Spinal cord (tissue), 10 donors: ENCODE results near the gene GFY. TPM values are rescaled to one million over a fixed set of nuclear protein-coding genes. Genes with fewer than 3 reads are reported as not detected.

Experiments used
- DNase-seq, 6 donors: peaks; one replicate each; pipeline versions ENCODE4 v3.0.0 to v3.0.0-alpha.2; 2013 to 2015; ENCODE audit warnings: low spot score in 6 of 6, low read depth in 4 of 6
- H3K27ac ChIP-seq: one replicate; pipeline ENCODE4 v1.5.1; 2013; ENCODE audit warnings: low read depth, low read length, control low read depth
- H3K27me3 ChIP-seq: one replicate; pipeline ENCODE4 v1.6.1; 2013; ENCODE audit warnings: low read length; ENCODE audit not compliant: control insufficient read depth, insufficient read depth
- H3K36me3 ChIP-seq: one replicate; pipeline ENCODE4 v1.6.1; 2013; ENCODE audit warnings: low read length; ENCODE audit not compliant: control insufficient read depth, insufficient read depth
- H3K4me1 ChIP-seq: one replicate; pipeline ENCODE4 v1.6.1; 2013; ENCODE audit warnings: low read length; ENCODE audit not compliant: control insufficient read depth, insufficient read depth
- H3K4me3 ChIP-seq: one replicate; pipeline ENCODE4 v1.5.1; 2013; ENCODE audit warnings: low read depth, low read length, control low read depth
- H3K9me3 ChIP-seq: one replicate; pipeline ENCODE4 v1.6.1; 2013; ENCODE audit warnings: low read length; ENCODE audit not compliant: control insufficient read depth, insufficient read depth
- WGBS: methylation state at CpG from one replicate; pipeline ENCODE4 v1.1.5; 2013; ENCODE audit warnings: missing lambda C conversion rate; ENCODE audit not compliant: insufficient coverage; 5-methylcytosine and 5-hydroxymethylcytosine counted together
- long read RNA-seq, 4 donors: transcript quantifications; one replicate each; lab custom pipeline, GENCODE V29; 2026
- polyA plus RNA-seq, 2 donors: library from polyadenylated mRNA; unstranded; fragments of 120-200 nt; gene quantifications; one replicate each; pipeline ENCODE4 v1.2.1, GENCODE V29; 2013; ENCODE audit not compliant: insufficient read length in 2 of 2
- total RNA-seq, 2 donors: library from RNA; depleted of rRNA in 1 of 2; stranded (reverse); fragments of 120-200 nt in 1 of 2; fragments of >200 nt in 1 of 2; gene quantifications; one replicate each; pipeline versions ENCODE4 v1.2.3 to v1.2.4, GENCODE V29; 2013 to 2014
- donor health status: healthy.

The GFY gene
- not detected for total RNA-seq
- under 1 TPM; 0.54 TPM for polyA plus RNA-seq
- long read RNA-seq, donor 1: 0 reads
- long read RNA-seq, donor 2: 0 reads
- long read RNA-seq, donor 3: 0 reads
- long read RNA-seq, donor 4: 0 reads

- 38% methylated on average over 7 of the region's 7 CpGs for WGBS
- peaks cover 42% of the 10 kb centered on the region for H3K4me1 ChIP-seq
These were observed at the start of gene GFY for GRCh38 chr19:49425178-49425577. Gene GFY, plus strand, starts transcription at chr19:49425388. Its CDS starts 1,043 bp downstream, at chr19:49426431.

GRCh38 chr19:49378512-49378911 is 46.7 kb upstream of the GFY start:
- 70% methylated on average over 2 of the region's 3 CpGs for WGBS
- Histone ChIP-seq H3K36me3 (no peaks in the 10 kb centered on the region), H3K27me3 (no peaks in the 10 kb centered on the region), H3K4me3 (no peak overlapping the region), H3K27ac (no peak overlapping the region), H3K4me1 (no peaks in the 10 kb centered on the region), H3K9me3 (no peaks in the 10 kb centered on the region)
- DNase-seq: no peak

More at GRCh38 chr19:49425178-49425577, at the start of gene GFY:
- H3K27me3 ChIP-seq: peaks cover 98% of the 10 kb centered on the region
- DNase-seq: no peak
- no peaks in the 10 kb centered on the region for H3K9me3 ChIP-seq
- no peak within 1 kb of the TSS for H3K27ac ChIP-seq
- H3K36me3 ChIP-seq: no peaks in the 10 kb centered on the region
- no peak within 1 kb of the TSS for H3K4me3 ChIP-seq

GRCh38 chr19:49380391-49380790 is 44.8 kb upstream of the GFY start:
- Histone ChIP-seq H3K4me1 (no peaks in the 10 kb centered on the region), H3K4me3 (no peak overlapping the region)
- WGBS: 83% methylated on average over 1 of the region's 3 CpGs

GRCh38 chr19:49382639-49383038 is 42.5 kb upstream of the GFY start:
- H3K4me1 ChIP-seq: no peaks in the 10 kb centered on the region
- H3K4me3 ChIP-seq: no peak overlapping the region
- no peaks in the 10 kb centered on the region for H3K27me3 ChIP-seq
- DNase-seq: no peak
- H3K27ac ChIP-seq: no peak overlapping the region
- no peaks in the 10 kb centered on the region for H3K9me3 ChIP-seq
- H3K36me3 ChIP-seq: no peaks in the 10 kb centered on the region
- WGBS: 100% methylated on average over 1 of the region's 5 CpGs

More at GRCh38 chr19:49380391-49380790, 44.8 kb upstream of the GFY start:
- H3K9me3 ChIP-seq: no peaks in the 10 kb centered on the region
- H3K27ac ChIP-seq: no peak overlapping the region
- no peaks in the 10 kb centered on the region for H3K36me3 ChIP-seq
- no peaks in the 10 kb centered on the region for H3K27me3 ChIP-seq
- DNase-seq: no peak

- Histone ChIP-seq H3K27me3 (peaks cover 2% of the 10 kb centered on the region), H3K9me3 (no peaks in the 10 kb centered on the region), H3K4me1 (peaks cover 4% of the 10 kb centered on the region), H3K27ac (no peak overlapping the region), H3K4me3 (no peak overlapping the region), H3K36me3 (no peaks in the 10 kb centered on the region)
- no peak for DNase-seq
- WGBS: no CpG with 5 or more reads among the region's 1 CpG
These were observed 41.6 kb upstream of the GFY start for GRCh38 chr19:49383599-49383998.

GRCh38 chr19:49387936-49388372 is 37.2 kb upstream of the GFY start, which contains the start of gene KASH5:
Gene KASH5, plus strand, starts transcription at chr19:49388249. Its CDS starts 2,635 bp downstream, at chr19:49390884.
- Histone ChIP-seq H3K4me1 (peaks cover 4% of the 10 kb centered on the region), H3K27ac (no peak within 1 kb of the TSS), H3K36me3 (no peaks in the 10 kb centered on the region), H3K9me3 (no peaks in the 10 kb centered on the region), H3K4me3 (no peak within 1 kb of the TSS), H3K27me3 (peaks cover 2% of the 10 kb centered on the region)
- peak in 2 of 6 donors; percentile 41 to 63 for DNase-seq
- WGBS: 55% methylated on average over 36 of the region's 40 CpGs

- no peak for DNase-seq
- H3K36me3 ChIP-seq: no peaks in the 10 kb centered on the region
- no peak overlapping the region for H3K27ac ChIP-seq
- H3K4me1 ChIP-seq: peaks cover 4% of the 10 kb centered on the region
- no peak overlapping the region for H3K4me3 ChIP-seq
- WGBS: 91% methylated on average over 20 of the region's 20 CpGs
- H3K9me3 ChIP-seq: no peaks in the 10 kb centered on the region
- peaks cover 8% of the 10 kb centered on the region for H3K27me3 ChIP-seq
These were observed 35.8 kb upstream of the GFY start for GRCh38 chr19:49389406-49389805.

- peaks cover 4% of the 10 kb centered on the region for H3K4me1 ChIP-seq
- peaks cover 13% of the 10 kb centered on the region for H3K27me3 ChIP-seq
- 73% methylated on average over 20 of the region's 26 CpGs for WGBS
- H3K27ac ChIP-seq: no peak overlapping the region
- no peak for DNase-seq
- no peaks in the 10 kb centered on the region for H3K9me3 ChIP-seq
- no peak overlapping the region for H3K4me3 ChIP-seq
- H3K36me3 ChIP-seq: no peaks in the 10 kb centered on the region
These were observed 34.9 kb upstream of the GFY start for GRCh38 chr19:49390131-49390928.

- Histone ChIP-seq H3K27ac (no peak overlapping the region), H3K36me3 (no peaks in the 10 kb centered on the region), H3K9me3 (no peaks in the 10 kb centered on the region), H3K4me3 (no peak overlapping the region), H3K27me3 (peaks cover 13% of the 10 kb centered on the region), H3K4me1 (peaks cover 4% of the 10 kb centered on the region)
- peak in 1 of 6 donors; percentile 1 for DNase-seq
- WGBS: 67% methylated on average over 7 of the region's 9 CpGs
These were observed 34.2 kb upstream of the GFY start for GRCh38 chr19:49390929-49391359.
